ENCODE data around the gene DDX51. TPM values are rescaled to one million over a fixed set of nuclear protein-coding genes. Genes with fewer than 3 reads are reported as not detected.
A peak's percentile ranks its signal among the peaks of the same experiment; 100 is the strongest.

The DDX51 gene
- total RNA-seq, 1 donor from 2014 or later, result 39.9 TPM

DNA sequence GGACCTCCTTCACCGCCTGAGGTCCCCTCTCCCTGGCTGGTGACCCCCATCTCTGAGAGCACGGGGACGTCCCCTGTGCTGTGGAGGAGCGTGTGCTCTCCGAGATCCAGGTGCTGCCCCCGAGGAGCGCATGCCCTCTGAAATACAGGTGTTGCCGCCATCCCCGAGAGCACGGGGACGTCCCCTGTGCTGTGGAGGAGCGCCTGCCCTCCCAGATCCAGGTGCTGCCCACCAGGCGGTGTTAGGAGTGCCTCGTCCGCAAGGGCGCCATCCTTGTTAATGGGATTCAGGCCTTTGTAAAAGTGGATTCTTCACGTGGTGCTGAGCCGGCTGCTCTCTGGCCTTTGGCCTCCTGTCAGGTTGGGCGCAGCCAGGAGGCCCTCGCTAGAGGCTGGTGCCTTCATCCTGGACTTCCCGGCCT is 10.2 kb upstream of the DDX51 start:
- intact Hi-C loops (cut with micrococcal nuclease), result loop anchor here (1.0 kb wide), 3 partner anchors 260 to 461 kb away; no protein-coding TSS in a partner anchor
- DNase-seq, result no peak
- CTCF ChIA-PET, result interaction anchor here (0.9 to 2.7 kb wide), 14 partner anchors 8 to 484 kb away, joined by 3 to 35 read pairs (median 6); partner anchors contain the start of gene NOC4L
- H3K4me3 Mint-ChIP-seq, result no peak overlapping the region
- peaks cover 2% of the 10 kb centered on the region for H3K4me1 Mint-ChIP-seq
- H3K27me3 Mint-ChIP-seq, result no peaks in the 10 kb centered on the region
- ATAC-seq (ENCODE audit: low read depth), result no peak
- TF ChIP-seq, protein P1, sequence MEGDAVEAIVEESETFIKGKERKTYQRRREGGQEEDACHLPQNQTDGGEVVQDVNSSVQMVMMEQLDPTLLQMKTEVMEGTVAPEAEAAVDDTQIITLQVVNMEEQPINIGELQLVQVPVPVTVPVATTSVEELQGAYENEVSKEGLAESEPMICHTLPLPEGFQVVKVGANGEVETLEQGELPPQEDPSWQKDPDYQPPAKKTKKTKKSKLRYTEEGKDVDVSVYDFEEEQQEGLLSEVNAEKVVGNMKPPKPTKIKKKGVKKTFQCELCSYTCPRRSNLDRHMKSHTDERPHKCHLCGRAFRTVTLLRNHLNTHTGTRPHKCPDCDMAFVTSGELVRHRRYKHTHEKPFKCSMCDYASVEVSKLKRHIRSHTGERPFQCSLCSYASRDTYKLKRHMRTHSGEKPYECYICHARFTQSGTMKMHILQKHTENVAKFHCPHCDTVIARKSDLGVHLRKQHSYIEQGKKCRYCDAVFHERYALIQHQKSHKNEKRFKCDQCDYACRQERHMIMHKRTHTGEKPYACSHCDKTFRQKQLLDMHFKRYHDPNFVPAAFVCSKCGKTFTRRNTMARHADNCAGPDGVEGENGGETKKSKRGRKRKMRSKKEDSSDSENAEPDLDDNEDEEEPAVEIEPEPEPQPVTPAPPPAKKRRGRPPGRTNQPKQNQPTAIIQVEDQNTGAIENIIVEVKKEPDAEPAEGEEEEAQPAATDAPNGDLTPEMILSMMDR (IDR thresholded peaks at IDR 0.05), result no peak
- peaks cover 6% of the 10 kb centered on the region for H3K36me3 Mint-ChIP-seq (ENCODE audit: low read depth)
- POLR2A ChIA-PET, result interaction anchor here (0.9 kb wide), 1 partner anchor 405 kb away, joined by 4 read pairs; no protein-coding TSS in a partner anchor
- no peak overlapping the region for H3K27ac Mint-ChIP-seq
- H3K9me3 Mint-ChIP-seq, result no peaks in the 10 kb centered on the region

DNA sequence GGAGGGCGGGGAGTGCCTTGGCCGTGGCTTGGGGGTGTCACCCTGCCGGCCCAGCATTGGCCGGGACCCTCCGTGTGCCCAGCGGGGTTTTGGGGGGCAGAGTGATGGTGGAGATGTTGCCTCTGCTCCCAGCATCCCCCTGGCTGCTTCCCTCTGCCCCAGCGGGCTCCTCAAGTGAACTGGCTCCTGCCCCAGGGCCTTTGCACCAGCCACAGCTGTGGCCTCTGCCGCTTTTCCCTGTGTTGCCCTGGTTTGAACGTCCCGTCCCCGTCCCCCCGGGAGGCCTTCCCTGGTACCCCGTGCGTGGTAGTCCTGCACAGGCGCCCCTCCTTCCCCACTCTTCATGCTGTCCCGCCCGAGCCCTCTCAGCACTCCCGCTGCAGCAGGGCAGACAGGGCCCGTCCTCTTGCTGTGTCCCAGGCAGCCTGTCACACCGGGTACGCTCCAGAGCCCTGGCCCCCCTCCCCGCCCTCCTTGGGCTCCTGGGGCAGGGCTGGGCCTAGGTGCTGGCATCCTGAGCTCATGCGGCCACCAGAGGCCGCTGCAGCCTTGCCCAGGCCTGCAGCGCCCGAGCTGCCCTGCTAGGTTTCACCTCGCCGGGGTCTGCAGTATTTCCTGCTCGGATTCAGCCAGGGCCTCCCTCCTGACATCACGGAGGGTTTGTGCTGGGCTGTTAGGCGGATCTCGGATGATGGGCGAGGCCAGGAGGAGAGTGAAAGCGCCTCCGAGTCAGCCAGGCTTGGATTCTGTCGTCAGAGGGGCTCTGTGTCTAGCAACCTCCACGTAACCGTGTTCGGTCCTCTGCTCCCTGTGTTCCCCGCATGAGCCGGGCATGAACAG is 9.6 kb upstream of the DDX51 start:
- H3K4me3 Mint-ChIP-seq, result no peak overlapping the region
- no peak overlapping the region for H3K27ac Mint-ChIP-seq
- no peaks in the 10 kb centered on the region for H3K9me3 Mint-ChIP-seq
- peaks cover 6% of the 10 kb centered on the region for H3K36me3 Mint-ChIP-seq (ENCODE audit: low read depth)
- intact Hi-C loops (cut with micrococcal nuclease), result loop anchor here (1.0 kb wide), 3 partner anchors 261 to 462 kb away; no protein-coding TSS in a partner anchor
- POLR2A ChIA-PET, result interaction anchor here (0.9 kb wide), 1 partner anchor 406 kb away, joined by 4 read pairs; no protein-coding TSS in a partner anchor
- DNase-seq (peak; percentile 70), ATAC-seq (ENCODE audit: low read depth) (peak; percentile 98)
- CTCF ChIA-PET, result interaction anchor here (0.7 to 2.7 kb wide), 14 partner anchors 9 to 485 kb away, joined by 3 to 35 read pairs (median 6); partner anchors contain the start of gene NOC4L
- no peaks in the 10 kb centered on the region for H3K27me3 Mint-ChIP-seq
- peaks cover 2% of the 10 kb centered on the region for H3K4me1 Mint-ChIP-seq
- TF ChIP-seq, protein P1 (IDR thresholded peaks at IDR 0.05), result peak; percentile 59

DNA sequence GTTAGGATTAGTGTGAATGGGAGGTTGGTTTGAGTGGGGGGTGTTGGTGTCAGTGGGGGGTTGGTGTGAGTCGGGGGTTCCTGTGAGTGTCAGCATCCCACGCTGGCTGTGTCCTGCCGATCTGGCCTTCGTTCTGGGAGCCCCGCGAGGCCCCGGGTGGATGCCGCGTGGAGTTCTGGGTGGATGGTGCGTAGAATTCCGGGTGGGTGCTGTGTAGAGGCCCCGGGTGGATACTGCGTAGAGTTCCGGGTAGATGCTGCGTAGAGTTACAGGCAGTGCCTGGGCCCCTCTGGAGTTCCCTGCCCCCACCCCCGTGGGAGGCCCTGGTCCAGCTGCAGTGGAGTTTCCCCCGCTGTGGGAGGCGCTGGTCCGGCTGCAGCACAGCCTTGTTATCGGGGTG is 8.8 kb upstream of the DDX51 start:
- H3K4me3 Mint-ChIP-seq, result no peak overlapping the region
- peaks cover 2% of the 10 kb centered on the region for H3K4me1 Mint-ChIP-seq
- ATAC-seq (ENCODE audit: low read depth) (no peak), DNase-seq (no peak)
- CTCF ChIA-PET, result interaction anchor here (0.7 to 2.7 kb wide), 8 partner anchors 8 to 486 kb away, joined by 3 to 35 read pairs (median 6); partner anchors contain the start of gene NOC4L
- H3K27me3 Mint-ChIP-seq, result no peaks in the 10 kb centered on the region
- intact Hi-C loops (cut with micrococcal nuclease), result no loop called here
- H3K27ac Mint-ChIP-seq, result no peak overlapping the region
- POLR2A ChIA-PET, result no interaction called here
- H3K36me3 Mint-ChIP-seq (ENCODE audit: low read depth), result peaks cover 11% of the 10 kb centered on the region
- TF ChIP-seq, protein P1 (IDR thresholded peaks at IDR 0.05), result no peak
- H3K9me3 Mint-ChIP-seq, result no peaks in the 10 kb centered on the region

DNA sequence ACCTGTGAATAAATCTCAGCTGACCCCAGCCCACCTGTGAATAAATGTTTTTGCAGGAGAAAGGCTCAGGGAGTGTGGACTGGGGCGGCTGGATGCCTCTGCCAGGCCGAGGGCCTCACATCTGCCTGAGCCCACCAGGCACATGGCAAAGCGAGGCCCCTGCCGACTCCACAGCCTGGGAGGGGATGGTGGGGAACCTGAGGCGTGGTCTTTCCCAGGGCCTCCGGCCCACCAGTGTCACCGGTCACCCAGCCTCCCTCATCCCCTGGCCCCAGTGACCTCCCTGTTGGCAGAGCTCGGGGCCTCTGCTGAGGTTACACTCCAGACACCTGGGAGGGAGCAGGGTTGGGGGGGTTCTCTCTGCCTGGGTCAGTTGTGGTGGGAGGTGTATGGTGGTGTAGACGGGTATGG is 8.3 kb upstream of the DDX51 start:
- TF ChIP-seq, protein P1 (IDR thresholded peaks at IDR 0.05), result no peak
- POLR2A ChIA-PET, result no interaction called here
- CTCF ChIA-PET, result interaction anchor here (0.7 kb wide), 1 partner anchor 67 kb away, joined by 3 read pairs; no protein-coding TSS in a partner anchor

DNA sequence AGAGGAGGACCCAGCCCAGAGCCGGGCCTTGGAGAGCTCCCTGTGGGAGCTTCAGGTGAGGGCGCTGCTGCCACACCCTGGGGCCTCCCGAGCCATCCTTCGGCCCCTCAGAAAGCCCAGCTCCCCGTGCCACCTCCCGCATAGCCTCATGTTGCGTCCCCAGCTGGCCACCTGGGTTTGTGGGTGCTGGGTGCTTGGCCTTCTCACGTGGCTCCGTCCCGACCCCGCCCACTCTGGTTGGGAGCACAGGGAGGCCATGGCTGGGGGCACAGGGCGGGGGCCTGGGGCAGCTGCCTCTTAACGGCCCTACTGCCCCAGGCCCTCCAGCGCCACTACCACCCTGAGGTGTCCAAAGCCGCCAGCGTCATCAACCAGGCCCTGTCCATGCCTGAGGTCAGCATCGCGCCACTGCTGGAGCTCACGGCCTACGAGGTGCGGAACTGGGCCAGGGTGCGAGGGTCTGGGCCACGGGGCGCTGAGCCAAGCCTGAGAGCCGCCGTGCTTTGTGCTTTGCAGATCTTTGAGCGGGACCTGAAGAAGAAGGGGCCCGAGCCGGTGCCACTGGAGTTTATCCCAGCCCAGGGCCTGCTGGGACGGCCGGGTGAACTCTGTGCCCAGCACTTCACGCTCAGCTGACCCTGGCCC is 7.8 kb upstream of the DDX51 start:
- H3K4me1 Mint-ChIP-seq, result peaks cover 2% of the 10 kb centered on the region
- DNase-seq (no peak), ATAC-seq (ENCODE audit: low read depth) (no peak)
- H3K9me3 Mint-ChIP-seq, result no peaks in the 10 kb centered on the region
- CTCF ChIA-PET, result no interaction called here
- POLR2A ChIA-PET, result no interaction called here
- peaks cover 16% of the 10 kb centered on the region for H3K36me3 Mint-ChIP-seq (ENCODE audit: low read depth)
- no peaks in the 10 kb centered on the region for H3K27me3 Mint-ChIP-seq
- TF ChIP-seq, protein P1 (IDR thresholded peaks at IDR 0.05), result no peak
- H3K4me3 Mint-ChIP-seq, result no peak overlapping the region
- intact Hi-C loops (cut with micrococcal nuclease), result no loop called here
- no peak overlapping the region for H3K27ac Mint-ChIP-seq

More for the DNA sequence above, 8.3 kb upstream of the DDX51 start:
- intact Hi-C loops (cut with micrococcal nuclease), result no loop called here
- peaks cover 2% of the 10 kb centered on the region for H3K4me1 Mint-ChIP-seq
- peaks cover 14% of the 10 kb centered on the region for H3K36me3 Mint-ChIP-seq (ENCODE audit: low read depth)
- ATAC-seq (ENCODE audit: low read depth) (no peak), DNase-seq (no peak)
- H3K4me3 Mint-ChIP-seq, result no peak overlapping the region
- no peak overlapping the region for H3K27ac Mint-ChIP-seq
- H3K9me3 Mint-ChIP-seq, result no peaks in the 10 kb centered on the region
- H3K27me3 Mint-ChIP-seq, result no peaks in the 10 kb centered on the region

Measured in activated B cell treated with CpG ODN at 0.5 μM for 24 hours (primary cell).